Loucy (cell line): ENCODE data around the gene PCSK9.
"Not testable (repeated sequence)": the region's sequence is repeated elsewhere in the genome, so short reads cannot be mapped to it uniquely, and the experiment has no call there.

Experiments
- H2AFZ ChIP-seq: fragments of 200-600 bp; sonication (generic); 2 replicates; pipeline ENCODE4 v1.6.0; 2016; ENCODE audit warnings: antibody characterized with exemption, mild to moderate bottlenecking, low read length, moderate library complexity
- H3F3A ChIP-seq: fragments of 200-600 bp; 2 replicates; pipeline ENCODE4 v1.6.0; 2016; ENCODE audit warnings: antibody characterized with exemption, low read depth, mild to moderate bottlenecking
- H3K27me3 ChIP-seq: fragments of 200-600 bp; sonication (generic); 2 replicates; pipeline ENCODE4 v1.6.1; 2014; ENCODE audit warnings: low read length, mild to moderate bottlenecking; ENCODE audit not compliant: insufficient read depth, poor library complexity, severe bottlenecking
- H3K36me3 ChIP-seq: fragments of 200-600 bp; sonication (generic); 2 replicates; pipeline ENCODE4 v1.6.1; 2016; ENCODE audit warnings: low read length; ENCODE audit not compliant: insufficient read depth
- H3K4me1 ChIP-seq: fragments of 200-600 bp; sonication (generic); 2 replicates; pipeline ENCODE4 v1.5.1; 2014; ENCODE audit warnings: low read length, mild to moderate bottlenecking; ENCODE audit not compliant: insufficient read depth, poor library complexity, severe bottlenecking
- H3K4me2 ChIP-seq: fragments of 200-600 bp; sonication (generic); 2 replicates; pipeline ENCODE4 v1.6.0; 2014; ENCODE audit warnings: antibody characterized with exemption, low read length, low read depth, mild to moderate bottlenecking; ENCODE audit not compliant: poor library complexity, severe bottlenecking
- H3K4me3 ChIP-seq: fragments of 200-600 bp; sonication (generic); 2 replicates; pipeline ENCODE4 v1.5.1; 2014; ENCODE audit warnings: low read length, mild to moderate bottlenecking, mixed read lengths; ENCODE audit not compliant: poor library complexity, severe bottlenecking
- H3K79me2 ChIP-seq: fragments of 200-600 bp; sonication (generic); 2 replicates; pipeline ENCODE4 v1.6.1; 2014; ENCODE audit warnings: low read length; ENCODE audit not compliant: insufficient read depth
- H3K9ac ChIP-seq: fragments of 200-600 bp; sonication (generic); 2 replicates; pipeline ENCODE4 v1.6.0; 2014; ENCODE audit warnings: mild to moderate bottlenecking, low read depth, low read length, moderate library complexity; ENCODE audit not compliant: poor library complexity, severe bottlenecking
- H3K9me2 ChIP-seq: fragments of 200-600 bp; sonication (generic); replicated peaks from 2 replicates; pipeline ENCODE4 v1.6.1; 2016; ENCODE audit warnings: low read depth, low read length, mixed read lengths
- H3K9me3 ChIP-seq: fragments of 200-600 bp; sonication (generic); 2 replicates; pipeline ENCODE4 v1.6.1; 2014; ENCODE audit warnings: mild to moderate bottlenecking, antibody characterized with exemption, low read length, low read depth; ENCODE audit not compliant: insufficient read depth
- H4K20me1 ChIP-seq: fragments of 200-600 bp; sonication (generic); 2 replicates; pipeline ENCODE4 v1.6.0; 2014; ENCODE audit warnings: antibody characterized with exemption, low read length, mild to moderate bottlenecking; ENCODE audit not compliant: insufficient read depth, poor library complexity, severe bottlenecking
- EZH2phosphoT487 ChIP-seq: fragments of 200-600 bp; IDR thresholded peaks from 2 replicates; pipeline ENCODE4 v1.6.1; 2018; ENCODE audit warnings: antibody characterized with exemption, mild to moderate bottlenecking, moderate library complexity, borderline replicate concordance
- TF ChIP-seq, protein P1 (sequence below): fragments of 200-600 bp; sonication (generic); conservative IDR thresholded peaks from 2 replicates; pipeline ENCODE4 v1.5.1; 2014; ENCODE audit warnings: mild to moderate bottlenecking, antibody characterized with exemption, low read length

PCSK9 gene

DNA sequence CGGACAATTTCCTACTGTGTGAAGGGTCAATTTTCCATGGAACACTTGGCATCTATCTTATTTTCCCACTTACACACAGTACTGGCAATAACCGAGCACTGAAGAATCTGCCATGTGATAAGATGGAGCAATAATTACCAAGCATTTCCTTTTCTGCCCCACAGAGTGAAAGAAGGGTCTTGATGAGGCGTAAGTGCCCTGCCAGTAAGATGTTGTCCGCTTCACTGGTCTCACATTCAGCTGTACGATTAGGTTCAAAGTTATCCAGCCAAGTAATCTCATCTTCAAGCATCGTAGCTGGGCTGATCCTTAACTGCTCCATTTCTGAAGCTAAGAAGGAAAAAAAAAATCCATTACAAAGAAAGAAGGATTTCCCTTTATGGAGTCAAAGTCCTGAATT, 67.8 kb downstream of the PCSK9 start:
- no peak for TF ChIP-seq EZH2phosphoT487
- TF ChIP-seq, protein P1, sequence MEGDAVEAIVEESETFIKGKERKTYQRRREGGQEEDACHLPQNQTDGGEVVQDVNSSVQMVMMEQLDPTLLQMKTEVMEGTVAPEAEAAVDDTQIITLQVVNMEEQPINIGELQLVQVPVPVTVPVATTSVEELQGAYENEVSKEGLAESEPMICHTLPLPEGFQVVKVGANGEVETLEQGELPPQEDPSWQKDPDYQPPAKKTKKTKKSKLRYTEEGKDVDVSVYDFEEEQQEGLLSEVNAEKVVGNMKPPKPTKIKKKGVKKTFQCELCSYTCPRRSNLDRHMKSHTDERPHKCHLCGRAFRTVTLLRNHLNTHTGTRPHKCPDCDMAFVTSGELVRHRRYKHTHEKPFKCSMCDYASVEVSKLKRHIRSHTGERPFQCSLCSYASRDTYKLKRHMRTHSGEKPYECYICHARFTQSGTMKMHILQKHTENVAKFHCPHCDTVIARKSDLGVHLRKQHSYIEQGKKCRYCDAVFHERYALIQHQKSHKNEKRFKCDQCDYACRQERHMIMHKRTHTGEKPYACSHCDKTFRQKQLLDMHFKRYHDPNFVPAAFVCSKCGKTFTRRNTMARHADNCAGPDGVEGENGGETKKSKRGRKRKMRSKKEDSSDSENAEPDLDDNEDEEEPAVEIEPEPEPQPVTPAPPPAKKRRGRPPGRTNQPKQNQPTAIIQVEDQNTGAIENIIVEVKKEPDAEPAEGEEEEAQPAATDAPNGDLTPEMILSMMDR: no peak
- Histone ChIP-seq H3K4me3 (no peak overlapping the region), H3K9me2 (no peaks in the 10 kb centered on the region), H3K4me2 (no peak overlapping the region), H4K20me1 (no peaks in the 10 kb centered on the region), H3K9me3 (no peaks in the 10 kb centered on the region), H3K36me3 (peaks cover 97% of the 10 kb centered on the region), H3K27me3 (no peaks in the 10 kb centered on the region), H3K9ac (no peak overlapping the region), H2AFZ (no peak overlapping the region), H3K79me2 (no peaks in the 10 kb centered on the region), H3K4me1 (no peaks in the 10 kb centered on the region), H3F3A (no peaks in the 10 kb centered on the region)

DNA sequence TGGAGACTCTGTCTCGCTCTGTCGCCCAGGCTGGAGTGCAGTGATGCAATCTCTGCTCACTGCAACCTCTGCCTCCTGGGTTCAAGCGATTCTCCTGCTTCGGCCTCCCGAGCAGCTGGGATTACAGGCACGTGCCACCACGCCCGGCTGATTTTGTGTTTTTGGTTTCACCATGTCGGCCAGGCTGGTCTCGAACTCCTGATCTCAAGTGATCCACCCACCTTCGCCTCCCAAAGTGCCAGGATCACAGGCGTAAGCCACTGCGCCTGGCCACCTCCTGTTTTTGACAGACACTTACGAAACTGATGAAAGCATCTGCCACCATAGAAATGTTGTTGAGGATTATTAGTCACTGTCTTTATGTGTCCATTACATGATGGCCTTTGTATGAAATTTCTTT, 69.7 kb downstream of the PCSK9 start:
- not testable (repeated sequence) for H3K9ac ChIP-seq, H3K4me1 ChIP-seq, H4K20me1 ChIP-seq, H2AFZ ChIP-seq, H3K9me3 ChIP-seq, H3K9me2 ChIP-seq, H3F3A ChIP-seq, H3K79me2 ChIP-seq, H3K4me2 ChIP-seq, H3K4me3 ChIP-seq, H3K27me3 ChIP-seq
- H3K36me3 ChIP-seq: peaks cover 96% of the 10 kb centered on the region
